ENCODE measurements around the gene EYS. TPM values are rescaled to one million over a fixed set of nuclear protein-coding genes. Genes with fewer than 3 reads are reported as not detected.

EYS gene
- total and polyA plus RNA-seq, 4 donors: 0.08 to 0.63 (median 0.36) TPM

DNA sequence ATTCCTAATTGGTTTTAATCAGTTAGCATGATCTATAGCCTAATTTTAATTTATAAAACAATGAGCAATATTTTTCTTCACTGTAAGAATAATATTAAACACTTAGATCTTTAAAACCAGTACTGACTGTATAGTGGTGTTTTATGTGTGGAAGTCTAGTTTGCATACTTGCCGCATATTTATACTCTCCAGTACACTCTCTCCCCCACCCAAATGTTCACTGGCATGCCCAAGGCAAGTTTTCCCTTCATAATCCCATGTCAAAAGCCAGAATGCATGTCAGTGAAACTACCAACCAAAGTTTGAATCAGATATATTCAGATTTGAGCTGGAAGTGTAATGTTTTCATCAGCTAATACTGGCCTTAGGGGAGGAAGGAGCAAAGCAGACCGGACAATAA is 1565.3 kb downstream of the EYS start:
- no peak for DNase-seq (ENCODE audit: low spot score)
- 91% methylated on average over 2 of the region's 2 CpGs for WGBS
- TF ChIP-seq FOXA1 (IDR thresholded peaks at IDR 0.05) (no peak), HNF4G (IDR thresholded peaks at IDR 0.05) (no peak), HNF4A (conservative IDR thresholded peaks at IDR 0.05) (no peak), GABPA (IDR thresholded peaks at IDR 0.05 in 1 of 2, conservative IDR thresholded peaks at IDR 0.05 in 1 of 2) (no peak), EGR1 (IDR thresholded peaks at IDR 0.05; ENCODE audit: low read depth in 2 of 2) (no peak), TAF1 (conservative IDR thresholded peaks at IDR 0.05) (no peak), NR2F2 (IDR thresholded peaks at IDR 0.05) (no peak), YY1 (IDR thresholded peaks at IDR 0.05) (no peak), RXRA (IDR thresholded peaks at IDR 0.05) (no peak), FOXA2 (IDR thresholded peaks at IDR 0.05) (no peak), JUND (IDR thresholded peaks at IDR 0.05) (no peak), ATF3 (IDR thresholded peaks at IDR 0.05) (no peak), RAD21 (IDR thresholded peaks at IDR 0.05) (no peak), SP1 (IDR thresholded peaks at IDR 0.05) (no peak), CTCF (IDR thresholded peaks at IDR 0.05; ENCODE audit: low read depth, low read length, missing input control) (no peak), REST (IDR thresholded peaks at IDR 0.05) (no peak)
- TF ChIP-seq, protein P1, sequence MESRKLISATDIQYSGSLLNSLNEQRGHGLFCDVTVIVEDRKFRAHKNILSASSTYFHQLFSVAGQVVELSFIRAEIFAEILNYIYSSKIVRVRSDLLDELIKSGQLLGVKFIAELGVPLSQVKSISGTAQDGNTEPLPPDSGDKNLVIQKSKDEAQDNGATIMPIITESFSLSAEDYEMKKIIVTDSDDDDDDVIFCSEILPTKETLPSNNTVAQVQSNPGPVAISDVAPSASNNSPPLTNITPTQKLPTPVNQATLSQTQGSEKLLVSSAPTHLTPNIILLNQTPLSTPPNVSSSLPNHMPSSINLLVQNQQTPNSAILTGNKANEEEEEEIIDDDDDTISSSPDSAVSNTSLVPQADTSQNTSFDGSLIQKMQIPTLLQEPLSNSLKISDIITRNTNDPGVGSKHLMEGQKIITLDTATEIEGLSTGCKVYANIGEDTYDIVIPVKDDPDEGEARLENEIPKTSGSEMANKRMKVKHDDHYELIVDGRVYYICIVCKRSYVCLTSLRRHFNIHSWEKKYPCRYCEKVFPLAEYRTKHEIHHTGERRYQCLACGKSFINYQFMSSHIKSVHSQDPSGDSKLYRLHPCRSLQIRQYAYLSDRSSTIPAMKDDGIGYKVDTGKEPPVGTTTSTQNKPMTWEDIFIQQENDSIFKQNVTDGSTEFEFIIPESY (IDR thresholded peaks at IDR 0.05): no peak
- TF ChIP-seq, protein P2, sequence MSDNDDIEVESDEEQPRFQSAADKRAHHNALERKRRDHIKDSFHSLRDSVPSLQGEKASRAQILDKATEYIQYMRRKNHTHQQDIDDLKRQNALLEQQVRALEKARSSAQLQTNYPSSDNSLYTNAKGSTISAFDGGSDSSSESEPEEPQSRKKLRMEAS (IDR thresholded peaks at IDR 0.05): no peak
- H3K4me1 ChIP-seq (ENCODE audit: control insufficient read depth in 4 of 4, insufficient read depth in 4 of 4, low read length in 3 of 4): no peaks in the 10 kb centered on the region
- H3K9me3 ChIP-seq (ENCODE audit: control insufficient read depth in 4 of 4, low read length in 3 of 4): no peaks in the 10 kb centered on the region
- no peaks in the 10 kb centered on the region for H3K27me3 ChIP-seq (ENCODE audit: control insufficient read depth in 4 of 4, insufficient read depth in 4 of 4, low read length in 3 of 4)
- no peak overlapping the region for H3K4me3 ChIP-seq (ENCODE audit: low read depth in 1 of 3, low read length in 3 of 3)
- no peaks in the 10 kb centered on the region for H3K36me3 ChIP-seq (ENCODE audit: control insufficient read depth in 4 of 4, insufficient read depth in 3 of 4, low read depth in 1 of 4, low read length in 3 of 4)
- no peak overlapping the region for H3K27ac ChIP-seq (ENCODE audit: low read depth in 1 of 2, low read length in 2 of 2)
- H3K9ac ChIP-seq (ENCODE audit: low read depth in 1 of 2, low read length in 2 of 2): no peak overlapping the region
